HepG2 (cell line): ENCODE data around the gene DDX46. TPM values are rescaled to one million over a fixed set of nuclear protein-coding genes. Genes with fewer than 3 reads are reported as not detected.

Source experiments
- CBX2 ChIP-seq, 2 experiments: fragments of 200-600 bp in 1 of 2; sonication (generic); formaldehyde crosslinking in 1 of 2; IDR thresholded peaks; 2 replicates each; pipeline versions ENCODE4 v1.7.0 to v1.8.1; 2018 to 2022; ENCODE audit warnings: low read depth in 2 of 2, low read length in 1 of 2, mild to moderate bottlenecking in 1 of 2, missing genetic modification reagents in 1 of 2
- FOXK1 ChIP-seq: sonication (generic); formaldehyde crosslinking; IDR thresholded peaks from 2 replicates; pipeline ENCODE4 v1.4.0; 2020; ENCODE audit warnings: low read depth, missing genetic modification reagents, borderline replicate concordance
- GABPA ChIP-seq, 2 experiments: IDR thresholded peaks; 2 replicates each; pipeline ENCODE4 v1.6.1; 2011 to 2016; ENCODE audit warnings: low read depth in 2 of 2, low read length in 1 of 2, missing biosample characterization in 1 of 2, missing genetic modification characterization in 1 of 2
- MEIS2 ChIP-seq: sonication (generic); formaldehyde crosslinking; IDR thresholded peaks from 2 replicates; pipeline ENCODE4 v1.9.0; 2021; ENCODE audit warnings: mild to moderate bottlenecking, missing genetic modification reagents
- MYNN ChIP-seq: sonication (generic); formaldehyde crosslinking; IDR thresholded peaks from 2 replicates; pipeline ENCODE4 v1.4.0; 2020; ENCODE audit warnings: mild to moderate bottlenecking, low read depth, missing genetic modification reagents
- NFKBIZ ChIP-seq: IDR thresholded peaks from 2 replicates; pipeline ENCODE4 v1.6.1; 2018; ENCODE audit warnings: missing genetic modification reagents, missing compliant biosample characterization
- POLR2AphosphoS2 ChIP-seq: IDR thresholded peaks from 2 replicates; pipeline ENCODE4 v1.6.1; 2011; ENCODE audit warnings: low read depth, low read length, improper control_type of control experiment
- U2AF2 ChIP-seq: fragments of 200-400 bp; formaldehyde crosslinking; IDR thresholded peaks from 2 replicates; pipeline ENCODE4 v1.6.1; 2017; ENCODE audit warnings: low read depth, mild to moderate bottlenecking, low read length
- ZNF251 ChIP-seq: sonication (generic); formaldehyde crosslinking; IDR thresholded peaks from 2 replicates; pipeline ENCODE4 v1.9.0; 2021; ENCODE audit warnings: mild to moderate bottlenecking, missing genetic modification reagents
- ZNF296 ChIP-seq: sonication (generic); formaldehyde crosslinking; conservative IDR thresholded peaks from 2 replicates; pipeline ENCODE4 v1.5.0; 2020; ENCODE audit warnings: mild to moderate bottlenecking, missing genetic modification reagents
- ZNF34 ChIP-seq: sonication (generic); formaldehyde crosslinking; IDR thresholded peaks from 2 replicates; pipeline ENCODE4 v1.4.0; 2020; ENCODE audit warnings: mild to moderate bottlenecking, missing genetic modification reagents, borderline replicate concordance
- ZNF383 ChIP-seq: sonication (generic); formaldehyde crosslinking; IDR thresholded peaks from 2 replicates; pipeline ENCODE4 v1.4.0; 2020; ENCODE audit warnings: missing genetic modification reagents, mild to moderate bottlenecking, borderline replicate concordance
- ZNF468 ChIP-seq: sonication (generic); formaldehyde crosslinking; IDR thresholded peaks from 2 replicates; pipeline ENCODE4 v1.8.0; 2022; ENCODE audit warnings: mild to moderate bottlenecking, moderate library complexity, missing genetic modification reagents
- ZNF549 ChIP-seq: sonication (generic); formaldehyde crosslinking; IDR thresholded peaks from 2 replicates; pipeline ENCODE4 v1.5.0; 2020; ENCODE audit warnings: missing genetic modification reagents
- ZNF629 ChIP-seq: sonication (generic); formaldehyde crosslinking; conservative IDR thresholded peaks from 2 replicates; pipeline ENCODE4 v1.5.0; 2020; ENCODE audit warnings: missing genetic modification reagents
- ZNF766 ChIP-seq: sonication (generic); formaldehyde crosslinking; IDR thresholded peaks from 2 replicates; pipeline ENCODE4 v1.5.0; 2020; ENCODE audit warnings: missing genetic modification reagents, borderline replicate concordance
- polyA plus RNA-seq, 8 experiments: library from polyadenylated mRNA; depleted of rRNA in 3 of 8; stranded (reverse) in 7 of 8; unstranded in 1 of 8; fragments of >200 nt; fragmentation: Illumina TruSeq in 4 of 8; extraction: Trizol in 4 of 8; gene quantifications; 2 replicates each; pipeline versions ENCODE4 v1.2.1 to v1.2.3, GENCODE V29; 2011 to 2016; ENCODE audit warnings: low read depth in 4 of 8, missing spikeins in 1 of 8, mixed read lengths in 1 of 8; ENCODE audit not compliant: insufficient read depth in 1 of 8
- total RNA-seq, 5 experiments: library from RNA; depleted of rRNA; stranded (reverse); fragments of >200 nt; fragmentation: Illumina TruSeq; extraction: Trizol; gene quantifications; 2 replicates each; pipeline ENCODE4 v1.2.3, GENCODE V29; 2016; ENCODE audit warnings: low read depth in 1 of 5
- TF ChIP-seq, protein P1 (sequence below): sonication (generic); formaldehyde crosslinking; conservative IDR thresholded peaks from 2 replicates; pipeline ENCODE4 v1.5.0; 2020; ENCODE audit warnings: missing genetic modification reagents
- TF ChIP-seq, protein P2 (sequence below): sonication (generic); formaldehyde crosslinking; conservative IDR thresholded peaks from 2 replicates; pipeline ENCODE4 v1.4.0; 2020; ENCODE audit warnings: missing genetic modification reagents
- TF ChIP-seq, protein P3 (sequence below): sonication (generic); formaldehyde crosslinking; IDR thresholded peaks from 2 replicates; pipeline ENCODE4 v1.4.0; 2020; ENCODE audit warnings: mild to moderate bottlenecking, missing genetic modification reagents
- TF ChIP-seq, protein P4 (sequence below): sonication (generic); formaldehyde crosslinking; IDR thresholded peaks from 2 replicates; pipeline ENCODE4 v1.8.0; 2022; ENCODE audit warnings: mild to moderate bottlenecking, missing genetic modification reagents, moderate library complexity
- TF ChIP-seq, protein P5 (sequence below): sonication (generic); formaldehyde crosslinking; IDR thresholded peaks from 2 replicates; pipeline ENCODE4 v1.4.0; 2020; ENCODE audit warnings: mild to moderate bottlenecking, missing genetic modification reagents

Gene DDX46
- total and polyA plus RNA-seq, 2 of the 13 experiments (the other 11 are each of a cell fraction or from before 2014, with no cell fraction given), result 27.3 to 59.3 TPM

DNA sequence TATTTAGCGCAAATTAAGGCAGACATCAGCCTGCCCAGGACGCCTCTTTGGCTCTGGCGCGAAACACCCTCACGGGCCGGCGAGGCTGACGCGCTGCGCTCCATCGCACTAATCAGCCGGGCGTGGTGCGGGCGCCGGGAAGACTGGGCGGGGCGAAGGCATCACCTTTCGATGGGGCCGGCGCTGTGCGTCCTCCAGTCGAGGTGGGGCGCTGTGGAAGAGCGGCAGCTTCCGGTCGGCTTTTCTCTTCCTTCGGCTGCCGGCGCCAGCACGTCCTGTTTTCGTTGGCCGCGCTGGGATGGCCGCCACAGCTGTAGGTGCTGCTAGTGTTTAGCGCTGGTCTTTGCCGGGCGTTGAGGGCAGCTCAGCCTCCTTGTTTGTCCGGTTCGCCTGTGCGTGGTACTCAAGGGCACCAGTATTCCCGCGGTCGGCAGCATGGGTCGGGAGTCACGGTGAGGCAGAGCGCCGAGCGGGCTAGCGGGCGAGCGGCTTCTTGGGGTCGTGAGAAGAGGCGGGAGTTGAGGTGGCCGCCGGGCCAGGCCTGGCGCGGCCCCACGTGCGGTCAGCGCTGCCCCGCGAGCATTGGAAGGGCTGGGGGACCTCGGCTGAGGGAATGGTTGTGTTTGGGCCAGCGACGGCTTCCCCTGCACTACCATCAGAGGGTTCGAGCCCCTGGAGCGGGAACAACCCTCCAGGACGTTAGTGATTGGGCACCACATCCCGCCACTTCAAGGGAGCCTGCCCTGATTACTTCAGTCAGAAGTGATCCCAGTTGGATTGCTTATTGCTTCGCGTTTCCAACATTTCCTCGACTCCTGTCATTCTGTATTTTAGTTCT, at the start of gene DDX46 (continued):
- TF ChIP-seq, protein P1, sequence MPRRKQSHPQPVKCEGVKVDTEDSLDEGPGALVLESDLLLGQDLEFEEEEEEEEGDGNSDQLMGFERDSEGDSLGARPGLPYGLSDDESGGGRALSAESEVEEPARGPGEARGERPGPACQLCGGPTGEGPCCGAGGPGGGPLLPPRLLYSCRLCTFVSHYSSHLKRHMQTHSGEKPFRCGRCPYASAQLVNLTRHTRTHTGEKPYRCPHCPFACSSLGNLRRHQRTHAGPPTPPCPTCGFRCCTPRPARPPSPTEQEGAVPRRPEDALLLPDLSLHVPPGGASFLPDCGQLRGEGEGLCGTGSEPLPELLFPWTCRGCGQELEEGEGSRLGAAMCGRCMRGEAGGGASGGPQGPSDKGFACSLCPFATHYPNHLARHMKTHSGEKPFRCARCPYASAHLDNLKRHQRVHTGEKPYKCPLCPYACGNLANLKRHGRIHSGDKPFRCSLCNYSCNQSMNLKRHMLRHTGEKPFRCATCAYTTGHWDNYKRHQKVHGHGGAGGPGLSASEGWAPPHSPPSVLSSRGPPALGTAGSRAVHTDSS (CRISPR knock-in tag), result 0 out of 2 replicates have a peak, but pooled peaks have one; percentile 19
- TF ChIP-seq NFKBIZ (0 out of 2 replicates have a peak, but pooled peaks have one; percentile 20), ZNF549 (no peak), U2AF2 (0 out of 2 replicates have a peak, but pooled peaks have one; percentile 68), POLR2AphosphoS2 (no peak), ZNF383 (CRISPR knock-in tag) (peak; percentile 90; the same call in 1 of the 2 replicates), ZNF251 (CRISPR knock-in tag) (no peak), ZNF766 (CRISPR knock-in tag) (peak; percentile 39; the same call in 1 of the 2 replicates), FOXK1 (peak; percentile 94), GABPA (IDR thresholded peaks at IDR 0.05; ENCODE audit: low read depth, low read length) (peak; percentile 97), GABPA (CRISPR knock-in tag; IDR thresholded peaks at IDR 0.05; ENCODE audit: low read depth) (peak; percentile 98), MYNN (CRISPR knock-in tag) (no peak; the same call in 1 of the 2 replicates), ZNF629 (CRISPR knock-in tag) (no peak), CBX2 (IDR thresholded peaks at IDR 0.05; ENCODE audit: low read depth, low read length) (no peak), CBX2 (CRISPR knock-in tag; IDR thresholded peaks at IDR 0.05; ENCODE audit: low read depth) (no peak), ZNF34 (peak; percentile 88; the same call in 1 of the 2 replicates), MEIS2 (CRISPR knock-in tag) (peak; percentile 69; the same call in 1 of the 2 replicates), ZNF296 (peak; percentile 63), ZNF468 (CRISPR knock-in tag) (no peak)
- TF ChIP-seq, protein P2, sequence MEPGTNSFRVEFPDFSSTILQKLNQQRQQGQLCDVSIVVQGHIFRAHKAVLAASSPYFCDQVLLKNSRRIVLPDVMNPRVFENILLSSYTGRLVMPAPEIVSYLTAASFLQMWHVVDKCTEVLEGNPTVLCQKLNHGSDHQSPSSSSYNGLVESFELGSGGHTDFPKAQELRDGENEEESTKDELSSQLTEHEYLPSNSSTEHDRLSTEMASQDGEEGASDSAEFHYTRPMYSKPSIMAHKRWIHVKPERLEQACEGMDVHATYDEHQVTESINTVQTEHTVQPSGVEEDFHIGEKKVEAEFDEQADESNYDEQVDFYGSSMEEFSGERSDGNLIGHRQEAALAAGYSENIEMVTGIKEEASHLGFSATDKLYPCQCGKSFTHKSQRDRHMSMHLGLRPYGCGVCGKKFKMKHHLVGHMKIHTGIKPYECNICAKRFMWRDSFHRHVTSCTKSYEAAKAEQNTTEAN (CRISPR knock-in tag), result 0 out of 2 replicates have a peak, but pooled peaks have one; percentile 50
- TF ChIP-seq, protein P3, sequence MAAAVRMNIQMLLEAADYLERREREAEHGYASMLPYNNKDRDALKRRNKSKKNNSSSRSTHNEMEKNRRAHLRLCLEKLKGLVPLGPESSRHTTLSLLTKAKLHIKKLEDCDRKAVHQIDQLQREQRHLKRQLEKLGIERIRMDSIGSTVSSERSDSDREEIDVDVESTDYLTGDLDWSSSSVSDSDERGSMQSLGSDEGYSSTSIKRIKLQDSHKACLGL, result peak; percentile 79; the same call in 1 of the 2 replicates
- TF ChIP-seq, protein P4, sequence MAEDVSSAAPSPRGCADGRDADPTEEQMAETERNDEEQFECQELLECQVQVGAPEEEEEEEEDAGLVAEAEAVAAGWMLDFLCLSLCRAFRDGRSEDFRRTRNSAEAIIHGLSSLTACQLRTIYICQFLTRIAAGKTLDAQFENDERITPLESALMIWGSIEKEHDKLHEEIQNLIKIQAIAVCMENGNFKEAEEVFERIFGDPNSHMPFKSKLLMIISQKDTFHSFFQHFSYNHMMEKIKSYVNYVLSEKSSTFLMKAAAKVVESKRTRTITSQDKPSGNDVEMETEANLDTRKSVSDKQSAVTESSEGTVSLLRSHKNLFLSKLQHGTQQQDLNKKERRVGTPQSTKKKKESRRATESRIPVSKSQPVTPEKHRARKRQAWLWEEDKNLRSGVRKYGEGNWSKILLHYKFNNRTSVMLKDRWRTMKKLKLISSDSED (CRISPR knock-in tag), result no peak
- TF ChIP-seq, protein P5, sequence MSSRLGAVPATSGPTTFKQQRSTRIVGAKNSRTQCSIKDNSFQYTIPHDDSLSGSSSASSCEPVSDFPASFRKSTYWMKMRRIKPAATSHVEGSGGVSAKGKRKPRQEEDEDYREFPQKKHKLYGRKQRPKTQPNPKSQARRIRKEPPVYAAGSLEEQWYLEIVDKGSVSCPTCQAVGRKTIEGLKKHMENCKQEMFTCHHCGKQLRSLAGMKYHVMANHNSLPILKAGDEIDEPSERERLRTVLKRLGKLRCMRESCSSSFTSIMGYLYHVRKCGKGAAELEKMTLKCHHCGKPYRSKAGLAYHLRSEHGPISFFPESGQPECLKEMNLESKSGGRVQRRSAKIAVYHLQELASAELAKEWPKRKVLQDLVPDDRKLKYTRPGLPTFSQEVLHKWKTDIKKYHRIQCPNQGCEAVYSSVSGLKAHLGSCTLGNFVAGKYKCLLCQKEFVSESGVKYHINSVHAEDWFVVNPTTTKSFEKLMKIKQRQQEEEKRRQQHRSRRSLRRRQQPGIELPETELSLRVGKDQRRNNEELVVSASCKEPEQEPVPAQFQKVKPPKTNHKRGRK (CRISPR knock-in tag), result no peak
